Measurements from ENCODE around the gene CISH. TPM values are rescaled to one million over a fixed set of nuclear protein-coding genes. Genes with fewer than 3 reads are reported as not detected.

The CISH gene
- total RNA-seq, 2 donors from 2014 or later: 4.7 to 9.9 TPM

DNA sequence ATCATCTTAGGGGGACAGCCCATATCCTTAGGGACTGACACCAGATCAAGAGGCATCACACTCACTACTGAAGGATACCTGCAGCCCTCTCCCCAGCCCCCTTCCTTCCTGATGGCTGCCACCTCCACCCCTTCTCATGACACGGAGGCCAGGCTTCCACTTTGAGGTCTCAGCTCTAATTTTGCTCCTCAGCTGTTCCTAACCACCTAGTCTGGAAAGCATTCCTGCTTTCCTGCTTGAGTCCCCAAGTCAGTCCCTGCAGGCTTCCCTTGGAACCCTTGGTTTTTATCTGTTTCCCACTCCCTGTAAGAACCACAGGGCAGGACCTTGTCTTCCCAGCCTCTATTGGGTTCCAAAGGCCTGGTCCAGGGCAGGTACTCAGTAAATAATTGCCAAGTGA is 47.3 kb downstream of the CISH start:
- H3K36me3 ChIP-seq: peaks cover 4% of the 10 kb centered on the region
- H3K4me1 ChIP-seq: peaks cover 0 to 18% of the 10 kb centered on the region in 2 donors
- DNase-seq (ENCODE audit: low spot score): no peak
- no peaks in the 10 kb centered on the region for H3K27me3 ChIP-seq
- H3K27ac ChIP-seq: no peak overlapping the region
- H3K4me3 ChIP-seq: no peak overlapping the region
- TF ChIP-seq, protein P1, sequence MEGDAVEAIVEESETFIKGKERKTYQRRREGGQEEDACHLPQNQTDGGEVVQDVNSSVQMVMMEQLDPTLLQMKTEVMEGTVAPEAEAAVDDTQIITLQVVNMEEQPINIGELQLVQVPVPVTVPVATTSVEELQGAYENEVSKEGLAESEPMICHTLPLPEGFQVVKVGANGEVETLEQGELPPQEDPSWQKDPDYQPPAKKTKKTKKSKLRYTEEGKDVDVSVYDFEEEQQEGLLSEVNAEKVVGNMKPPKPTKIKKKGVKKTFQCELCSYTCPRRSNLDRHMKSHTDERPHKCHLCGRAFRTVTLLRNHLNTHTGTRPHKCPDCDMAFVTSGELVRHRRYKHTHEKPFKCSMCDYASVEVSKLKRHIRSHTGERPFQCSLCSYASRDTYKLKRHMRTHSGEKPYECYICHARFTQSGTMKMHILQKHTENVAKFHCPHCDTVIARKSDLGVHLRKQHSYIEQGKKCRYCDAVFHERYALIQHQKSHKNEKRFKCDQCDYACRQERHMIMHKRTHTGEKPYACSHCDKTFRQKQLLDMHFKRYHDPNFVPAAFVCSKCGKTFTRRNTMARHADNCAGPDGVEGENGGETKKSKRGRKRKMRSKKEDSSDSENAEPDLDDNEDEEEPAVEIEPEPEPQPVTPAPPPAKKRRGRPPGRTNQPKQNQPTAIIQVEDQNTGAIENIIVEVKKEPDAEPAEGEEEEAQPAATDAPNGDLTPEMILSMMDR (IDR thresholded peaks at IDR 0.05): no peak
- no peaks in the 10 kb centered on the region for H3K9me3 ChIP-seq

DNA sequence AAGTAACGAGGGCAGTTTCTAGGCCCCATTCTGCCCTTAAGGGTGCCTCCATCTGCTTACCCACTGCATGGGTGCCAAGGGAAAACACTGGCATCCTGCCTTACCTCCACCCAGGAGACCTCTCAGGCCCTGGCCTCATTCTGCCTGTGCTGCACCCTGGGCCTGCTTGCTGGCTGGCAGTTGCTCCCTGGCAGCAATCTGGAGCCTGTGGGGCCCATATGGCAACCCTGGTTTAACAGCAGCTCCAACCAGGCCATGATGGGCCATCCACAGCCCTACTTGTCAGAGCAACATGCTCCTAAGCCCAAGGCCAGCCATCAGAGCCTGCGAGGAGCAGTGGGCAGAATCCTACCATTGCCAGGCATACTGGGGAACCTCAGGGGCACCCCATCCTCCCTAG is 47.7 kb downstream of the CISH start:
- H3K27ac ChIP-seq: no peak overlapping the region
- H3K36me3 ChIP-seq: peaks cover 4% of the 10 kb centered on the region
- no peaks in the 10 kb centered on the region for H3K9me3 ChIP-seq
- H3K4me1 ChIP-seq: peaks cover 0 to 18% of the 10 kb centered on the region in 2 donors
- no peaks in the 10 kb centered on the region for H3K27me3 ChIP-seq
- DNase-seq (ENCODE audit: low spot score): no peak
- no peak overlapping the region for H3K4me3 ChIP-seq
- TF ChIP-seq, protein P1 (IDR thresholded peaks at IDR 0.05): no peak

DNA sequence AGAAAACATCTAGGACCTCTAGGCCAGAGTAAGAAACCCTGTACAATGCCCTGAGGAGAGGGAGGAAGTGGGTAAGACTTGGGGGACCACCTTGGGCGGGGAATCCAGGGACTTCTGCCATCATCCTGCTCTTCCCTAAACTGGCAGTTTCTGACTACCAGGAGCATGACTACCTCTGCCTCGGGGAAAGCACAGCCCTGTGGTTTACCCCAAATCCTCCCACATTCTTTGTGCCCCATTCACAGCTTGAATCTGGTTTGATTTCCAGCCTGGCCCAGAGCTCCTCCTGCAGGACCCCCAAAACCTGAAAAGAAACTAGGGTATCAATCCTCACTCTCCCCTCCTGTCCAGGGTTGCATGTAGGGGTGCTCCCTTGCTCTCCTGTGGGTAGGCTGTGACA is 48.7 kb downstream of the CISH start:
- no peak for DNase-seq (ENCODE audit: low spot score)
- Histone ChIP-seq H3K9me3 (no peaks in the 10 kb centered on the region), H3K27ac (no peak overlapping the region), H3K4me1 (peaks cover 0 to 16% of the 10 kb centered on the region in 2 donors), H3K4me3 (no peak overlapping the region), H3K27me3 (no peaks in the 10 kb centered on the region), H3K36me3 (peaks cover 4% of the 10 kb centered on the region)
- TF ChIP-seq, protein P1 (IDR thresholded peaks at IDR 0.05): no peak

DNA sequence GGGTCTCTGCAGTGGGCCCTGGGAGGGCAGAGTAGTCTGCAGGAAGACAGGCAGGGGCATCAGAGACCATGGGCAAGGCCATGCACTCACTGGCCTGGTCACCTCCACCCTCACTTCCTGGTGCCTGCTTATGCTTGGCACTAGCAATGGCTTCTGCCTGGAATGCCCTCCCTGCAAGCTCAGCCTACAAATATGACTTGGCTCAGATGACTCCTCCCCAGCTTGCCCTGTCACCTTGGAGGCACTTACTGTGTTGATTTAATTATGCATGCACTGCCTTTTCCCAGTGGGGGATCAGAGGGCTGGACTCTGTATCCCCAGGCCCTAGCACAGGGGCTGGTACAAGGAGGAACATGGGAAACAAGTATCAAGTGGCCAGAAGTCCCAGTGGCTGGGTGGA is 51.9 kb downstream of the CISH start:
- Histone ChIP-seq H3K36me3 (peaks cover 4% of the 10 kb centered on the region), H3K27me3 (no peaks in the 10 kb centered on the region), H3K4me1 (peaks cover 0 to 8% of the 10 kb centered on the region in 2 donors), H3K4me3 (no peak overlapping the region), H3K9me3 (no peaks in the 10 kb centered on the region), H3K27ac (no peak overlapping the region)
- DNase-seq (ENCODE audit: low spot score): no peak
- TF ChIP-seq, protein P1 (IDR thresholded peaks at IDR 0.05): no peak

DNA sequence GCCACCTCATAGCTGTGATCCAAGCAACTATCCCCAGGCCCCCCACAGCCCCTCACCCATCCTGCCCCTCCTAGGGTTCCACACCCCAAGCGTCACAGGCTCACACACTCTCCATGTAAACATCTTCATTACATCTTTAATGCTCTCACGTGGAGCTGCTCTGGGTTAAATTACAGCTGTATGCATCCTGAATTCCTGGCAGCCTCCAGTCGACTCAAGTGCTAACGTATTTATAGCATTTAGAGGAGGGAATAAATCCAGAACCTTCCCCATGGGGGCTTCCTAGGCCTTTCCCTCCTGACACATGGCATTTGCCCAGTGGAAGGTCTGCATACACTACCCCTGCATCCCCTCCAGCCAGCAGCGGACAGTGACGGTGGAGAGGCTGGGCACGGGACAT is 53.7 kb downstream of the CISH start:
- TF ChIP-seq, protein P1 (IDR thresholded peaks at IDR 0.05): no peak
- H3K4me3 ChIP-seq: no peak overlapping the region

DNA sequence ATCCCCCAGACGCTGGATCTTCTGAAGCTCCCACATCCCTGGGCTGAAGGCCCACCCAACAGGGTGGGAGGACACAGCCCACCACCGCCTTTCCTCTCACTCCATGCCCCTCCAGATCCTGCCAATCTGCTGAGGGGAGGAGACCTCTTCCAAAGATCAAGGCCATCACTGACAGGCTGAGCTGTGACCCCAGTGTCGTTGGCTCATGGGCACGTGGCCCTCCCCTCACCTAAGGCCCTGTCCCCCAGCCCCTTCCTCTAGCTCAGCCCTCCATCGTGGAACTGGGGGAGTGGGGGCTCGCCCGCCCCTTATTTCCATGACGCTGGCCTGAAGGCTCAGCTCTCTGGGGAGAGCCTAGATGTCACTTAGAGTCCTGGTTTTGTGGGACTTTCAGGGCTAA is 54.5 kb downstream of the CISH start:
- H3K27me3 ChIP-seq: no peaks in the 10 kb centered on the region
- H3K9me3 ChIP-seq: no peaks in the 10 kb centered on the region
- no peak overlapping the region for H3K27ac ChIP-seq
- TF ChIP-seq, protein P1 (IDR thresholded peaks at IDR 0.05): no peak
- no peak overlapping the region for H3K4me3 ChIP-seq
- H3K4me1 ChIP-seq: peaks cover 0 to 8% of the 10 kb centered on the region in 2 donors
- no peak for DNase-seq (ENCODE audit: low spot score)
- H3K36me3 ChIP-seq: peaks cover 4% of the 10 kb centered on the region

More for the DNA sequence above, 53.7 kb downstream of the CISH start:
- Histone ChIP-seq H3K36me3 (peaks cover 4% of the 10 kb centered on the region), H3K9me3 (no peaks in the 10 kb centered on the region), H3K27me3 (no peaks in the 10 kb centered on the region), H3K4me1 (peaks cover 0 to 8% of the 10 kb centered on the region in 2 donors), H3K27ac (no peak overlapping the region)
- DNase-seq (ENCODE audit: low spot score): no peak

Data from right atrium auricular region (tissue), 2 donors.